PC-9 (cell line): ENCODE results near the gene ADAMTS6.

Experiments
- EZH2 ChIP-seq: fragments of 200-600 bp; sonication (generic); IDR thresholded peaks from 2 replicates; pipeline ENCODE4 v1.8.0; 2017; ENCODE audit warnings: antibody characterized with exemption, low read depth
- TF ChIP-seq, protein P1 (sequence below): fragments of 200-600 bp; sonication (generic); conservative IDR thresholded peaks from 2 replicates; pipeline ENCODE4 v1.6.1; 2017; ENCODE audit warnings: mixed run types, antibody characterized with exemption, mild to moderate bottlenecking, moderate library complexity

DNA sequence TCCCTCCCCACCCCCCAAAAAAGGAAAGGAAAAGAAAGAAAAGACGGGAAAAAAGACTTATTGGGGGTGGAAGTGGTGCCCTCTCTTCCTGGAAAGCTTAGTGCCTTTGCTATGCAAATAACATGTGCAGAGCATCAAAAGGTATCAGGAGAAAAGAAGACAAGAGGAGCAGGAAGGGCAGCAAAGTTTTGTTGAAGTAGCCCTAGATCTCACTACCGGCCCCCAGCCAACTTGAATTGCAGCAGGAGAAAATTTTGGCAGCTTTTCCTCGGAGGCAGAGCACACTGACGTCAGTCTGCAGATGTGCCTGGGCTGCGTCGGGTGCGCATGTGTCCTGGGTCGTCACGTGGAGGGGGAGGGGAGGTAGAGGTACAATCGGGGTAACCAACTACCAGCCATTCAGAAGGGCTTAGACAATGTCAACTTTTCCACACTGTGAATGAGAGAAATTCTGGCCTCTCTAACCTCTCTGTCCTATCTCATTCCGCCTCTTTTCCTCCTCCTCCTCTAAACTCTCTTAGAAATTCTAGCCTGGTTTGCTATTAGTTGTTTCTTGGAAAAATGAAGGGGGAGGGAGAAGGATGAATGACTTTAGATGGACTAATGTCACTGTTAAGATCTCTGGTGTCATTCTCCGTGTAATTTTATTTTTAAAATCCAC is at the start of gene ADAMTS6:
- TF ChIP-seq, protein P1, sequence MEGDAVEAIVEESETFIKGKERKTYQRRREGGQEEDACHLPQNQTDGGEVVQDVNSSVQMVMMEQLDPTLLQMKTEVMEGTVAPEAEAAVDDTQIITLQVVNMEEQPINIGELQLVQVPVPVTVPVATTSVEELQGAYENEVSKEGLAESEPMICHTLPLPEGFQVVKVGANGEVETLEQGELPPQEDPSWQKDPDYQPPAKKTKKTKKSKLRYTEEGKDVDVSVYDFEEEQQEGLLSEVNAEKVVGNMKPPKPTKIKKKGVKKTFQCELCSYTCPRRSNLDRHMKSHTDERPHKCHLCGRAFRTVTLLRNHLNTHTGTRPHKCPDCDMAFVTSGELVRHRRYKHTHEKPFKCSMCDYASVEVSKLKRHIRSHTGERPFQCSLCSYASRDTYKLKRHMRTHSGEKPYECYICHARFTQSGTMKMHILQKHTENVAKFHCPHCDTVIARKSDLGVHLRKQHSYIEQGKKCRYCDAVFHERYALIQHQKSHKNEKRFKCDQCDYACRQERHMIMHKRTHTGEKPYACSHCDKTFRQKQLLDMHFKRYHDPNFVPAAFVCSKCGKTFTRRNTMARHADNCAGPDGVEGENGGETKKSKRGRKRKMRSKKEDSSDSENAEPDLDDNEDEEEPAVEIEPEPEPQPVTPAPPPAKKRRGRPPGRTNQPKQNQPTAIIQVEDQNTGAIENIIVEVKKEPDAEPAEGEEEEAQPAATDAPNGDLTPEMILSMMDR, result no peak
- TF ChIP-seq EZH2, result no peak
